Lung (tissue), 12 donors: ENCODE measurements around the gene BASP1. TPM values are rescaled to one million over a fixed set of nuclear protein-coding genes. Genes with fewer than 3 reads are reported as not detected.

Source experiments
- ATAC-seq: fragments of 200-7000 bp; cut with Tn5 transposase; one replicate; pipeline ENCODE4 v1.9.1; 2020; ENCODE audit warnings: moderate number of reproducible peaks; ENCODE audit not compliant: insufficient read depth, low FRiP score
- DNase-seq, 3 donors: peaks; one replicate each; pipeline ENCODE4 v3.0.0-alpha.2; 2013 to 2017
- H3K27ac ChIP-seq, 2 donors: one replicate each; pipeline ENCODE4 v1.5.1; 2013; ENCODE audit warnings: mild to moderate bottlenecking in 2 of 2, moderate library complexity in 2 of 2, control low read depth in 1 of 2, inconsistent platforms in 1 of 2, low read depth in 1 of 2, low read length in 1 of 2
- H3K27me3 ChIP-seq, 3 donors: one replicate each; pipeline ENCODE4 v1.5.1; 2013; ENCODE audit warnings: low read length in 2 of 3; ENCODE audit not compliant: control insufficient read depth in 3 of 3, insufficient read depth in 3 of 3
- H3K36me3 ChIP-seq, 4 donors: one replicate each; pipeline ENCODE4 v1.5.1; 2013; ENCODE audit warnings: low read length in 4 of 4, mild to moderate bottlenecking in 1 of 4, moderate library complexity in 1 of 4; ENCODE audit not compliant: control insufficient read depth in 4 of 4, insufficient read depth in 4 of 4
- H3K4me1 ChIP-seq, 5 donors: one replicate each; pipeline ENCODE4 v1.5.1; 2013; ENCODE audit warnings: low read length in 5 of 5, mild to moderate bottlenecking in 2 of 5, moderate library complexity in 1 of 5; ENCODE audit not compliant: control insufficient read depth in 5 of 5, insufficient read depth in 5 of 5
- H3K4me3 ChIP-seq: one replicate; pipeline ENCODE4 v1.5.1; 2013; ENCODE audit warnings: mild to moderate bottlenecking, control low read depth, moderate library complexity
- H3K9ac ChIP-seq, 2 donors: one replicate each; pipeline ENCODE4 v1.5.1; 2013; ENCODE audit warnings: low read length in 2 of 2, control low read depth in 1 of 2; ENCODE audit not compliant: insufficient read depth in 1 of 2
- H3K9me3 ChIP-seq, 4 donors: one replicate each; pipeline ENCODE4 v1.5.1; 2013; ENCODE audit warnings: low read length in 3 of 4, mild to moderate bottlenecking in 1 of 4, moderate library complexity in 1 of 4; ENCODE audit not compliant: control insufficient read depth in 4 of 4, insufficient read depth in 3 of 4
- WGBS, 2 donors: extraction: QIAGEN DNeasy Blood & Tissue Kit; methylation state at CpG; one replicate each; pipeline ENCODE4 v1.1.7; 2013; 5-methylcytosine and 5-hydroxymethylcytosine counted together
- polyA plus RNA-seq, 2 donors: library from polyadenylated mRNA; stranded (reverse); fragments of 200-250 nt; gene quantifications; one replicate each; pipeline ENCODE4 v1.2.1, GENCODE V29; 2013
- total RNA-seq, 2 donors: library from RNA; depleted of rRNA in 1 of 2; stranded (reverse); fragments of >200 nt in 1 of 2; gene quantifications; one replicate each; pipeline ENCODE4 v1.2.1, GENCODE V29; 2014 to 2021
- TF ChIP-seq, protein P1 (sequence below): IDR thresholded peaks from 2 replicates; pipeline ENCODE4 v1.5.1; 2012; ENCODE audit warnings: mild to moderate bottlenecking; ENCODE audit errors: control extremely low read depth, extremely low read depth
- donor health status: control.
- donor health status: control.
- donor health status: Bipolar disorder and iron deficiency.
- donor health status: healthy.
- donor health status: DM: yes; HTN: yes; CAD: no.

BASP1 gene
- total and polyA plus RNA-seq, 4 donors, result 12.7 to 118 (median 33.2) TPM

DNA sequence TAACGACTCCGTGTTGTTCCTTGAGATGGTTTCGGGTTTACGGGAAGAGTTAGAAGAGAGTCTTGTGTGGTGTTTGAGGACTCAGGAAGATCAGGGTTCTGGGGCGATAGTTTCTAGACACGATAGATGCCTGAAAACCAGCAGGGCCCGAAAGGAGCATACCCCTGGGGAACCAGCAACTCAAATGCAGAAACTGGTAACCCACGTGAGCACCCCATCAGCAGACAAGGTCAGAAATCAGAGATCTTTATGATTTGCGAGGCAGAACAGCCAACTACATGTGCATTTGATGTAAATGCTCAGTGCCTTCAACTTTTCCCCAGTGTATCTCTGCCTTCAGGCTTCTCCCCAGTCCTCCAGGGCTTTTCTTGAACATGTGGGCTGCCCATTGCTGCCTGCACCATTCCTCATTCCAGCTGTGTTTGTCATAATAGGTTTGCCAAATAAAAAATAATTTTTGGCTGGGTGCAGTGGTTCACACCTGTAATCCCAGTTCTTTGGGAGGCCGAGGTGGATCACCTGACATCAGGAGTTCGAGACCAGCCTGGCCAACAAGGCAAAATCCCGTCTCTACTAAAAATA is 75.1 kb downstream of the BASP1 start:
- Histone ChIP-seq H3K4me1 (peaks cover 0 to 4% (median 0%) of the 10 kb centered on the region in 5 donors), H3K4me3 (no peak overlapping the region), H3K9ac (no peak overlapping the region), H3K9me3 (peaks cover 0 to 3% (median 0%) of the 10 kb centered on the region in 4 donors), H3K27ac (no peak overlapping the region), H3K27me3 (no peaks in the 10 kb centered on the region), H3K36me3 (no peaks in the 10 kb centered on the region)
- 91 to 94% methylated on average over 12 of the region's 12 CpGs for WGBS, 2 donors
- ATAC-seq (no peak), DNase-seq (no peak)
- TF ChIP-seq, protein P1, sequence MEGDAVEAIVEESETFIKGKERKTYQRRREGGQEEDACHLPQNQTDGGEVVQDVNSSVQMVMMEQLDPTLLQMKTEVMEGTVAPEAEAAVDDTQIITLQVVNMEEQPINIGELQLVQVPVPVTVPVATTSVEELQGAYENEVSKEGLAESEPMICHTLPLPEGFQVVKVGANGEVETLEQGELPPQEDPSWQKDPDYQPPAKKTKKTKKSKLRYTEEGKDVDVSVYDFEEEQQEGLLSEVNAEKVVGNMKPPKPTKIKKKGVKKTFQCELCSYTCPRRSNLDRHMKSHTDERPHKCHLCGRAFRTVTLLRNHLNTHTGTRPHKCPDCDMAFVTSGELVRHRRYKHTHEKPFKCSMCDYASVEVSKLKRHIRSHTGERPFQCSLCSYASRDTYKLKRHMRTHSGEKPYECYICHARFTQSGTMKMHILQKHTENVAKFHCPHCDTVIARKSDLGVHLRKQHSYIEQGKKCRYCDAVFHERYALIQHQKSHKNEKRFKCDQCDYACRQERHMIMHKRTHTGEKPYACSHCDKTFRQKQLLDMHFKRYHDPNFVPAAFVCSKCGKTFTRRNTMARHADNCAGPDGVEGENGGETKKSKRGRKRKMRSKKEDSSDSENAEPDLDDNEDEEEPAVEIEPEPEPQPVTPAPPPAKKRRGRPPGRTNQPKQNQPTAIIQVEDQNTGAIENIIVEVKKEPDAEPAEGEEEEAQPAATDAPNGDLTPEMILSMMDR, result no peak

DNA sequence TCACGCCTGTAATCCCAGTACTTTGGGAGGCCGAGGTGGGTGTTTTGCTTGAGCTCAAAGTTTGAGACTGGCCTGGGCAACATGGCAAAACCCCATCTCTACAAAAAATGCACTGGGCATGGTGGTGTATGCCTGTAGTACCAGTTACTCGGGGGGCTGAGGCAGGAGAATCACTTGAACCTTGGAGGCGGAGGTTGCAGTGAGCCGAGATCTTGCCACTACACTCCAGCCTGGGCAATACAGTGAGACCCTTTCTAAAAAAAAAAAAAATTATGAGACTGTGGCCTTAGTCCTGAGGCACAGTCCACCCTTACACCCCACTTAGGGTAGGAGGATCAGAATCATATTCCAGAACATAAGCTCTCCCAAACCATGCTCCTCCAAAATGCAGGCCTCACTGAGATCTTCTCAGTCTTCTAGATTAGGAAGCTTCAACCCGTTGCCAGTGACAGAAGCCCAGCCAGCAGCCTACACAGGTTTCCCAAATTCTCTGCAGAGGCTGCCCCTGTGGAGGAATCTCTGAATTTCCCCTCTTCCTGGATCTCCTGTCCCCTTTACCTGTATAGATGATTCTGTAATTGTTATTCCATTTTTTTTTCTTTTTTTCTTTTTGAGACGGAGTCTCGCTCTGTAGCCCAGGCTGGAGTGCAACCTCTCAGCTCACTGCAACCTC is 77.3 kb downstream of the BASP1 start:
- no peak for ATAC-seq
- 89 to 93% methylated on average over 8 of the region's 8 CpGs for whole genome bisulfite sequencing, 2 donors

DNA sequence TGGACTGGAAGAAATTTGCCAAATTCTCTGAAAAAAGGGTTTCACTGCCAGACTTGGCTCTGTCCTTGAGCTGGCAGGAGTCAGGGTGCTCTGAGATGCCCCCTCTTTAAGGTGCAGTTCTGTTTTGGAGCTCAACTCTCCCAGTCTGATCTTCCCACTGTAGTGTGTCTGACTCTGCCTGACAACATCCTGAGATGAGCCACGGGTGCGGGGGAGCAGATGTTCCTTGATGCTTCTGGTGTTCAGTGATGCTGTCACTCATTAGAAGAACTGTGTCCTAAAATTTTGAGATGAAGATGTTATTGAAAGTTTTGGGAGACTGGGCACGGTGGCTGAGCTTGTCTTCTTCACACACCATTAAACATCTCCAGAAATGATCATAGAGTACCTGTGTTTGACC is 78.2 kb downstream of the BASP1 start:
- no peak for ATAC-seq
- Histone ChIP-seq H3K4me1 (no peaks in the 10 kb centered on the region), H3K36me3 (no peaks in the 10 kb centered on the region), H3K4me3 (no peak overlapping the region), H3K27me3 (no peaks in the 10 kb centered on the region), H3K9ac (no peak overlapping the region), H3K27ac (no peak overlapping the region), H3K9me3 (no peaks in the 10 kb centered on the region)
- DNase-seq, result no peak
- 86 to 90% methylated on average over 3 of the region's 3 CpGs for WGBS, 2 donors
- TF ChIP-seq, protein P1, result no peak

More for the DNA sequence above, 77.3 kb downstream of the BASP1 start:
- Histone ChIP-seq H3K4me3 (no peak overlapping the region), H3K27me3 (no peaks in the 10 kb centered on the region), H3K36me3 (no peaks in the 10 kb centered on the region), H3K9ac (no peak overlapping the region), H3K9me3 (no peaks in the 10 kb centered on the region), H3K27ac (no peak overlapping the region), H3K4me1 (peaks cover 0 to 4% (median 0%) of the 10 kb centered on the region in 5 donors)
- TF ChIP-seq, protein P1, result no peak
- DNase-seq, result no peak
